ENCODE data around the gene SLC8B1.

Gene SLC8B1

DNA sequence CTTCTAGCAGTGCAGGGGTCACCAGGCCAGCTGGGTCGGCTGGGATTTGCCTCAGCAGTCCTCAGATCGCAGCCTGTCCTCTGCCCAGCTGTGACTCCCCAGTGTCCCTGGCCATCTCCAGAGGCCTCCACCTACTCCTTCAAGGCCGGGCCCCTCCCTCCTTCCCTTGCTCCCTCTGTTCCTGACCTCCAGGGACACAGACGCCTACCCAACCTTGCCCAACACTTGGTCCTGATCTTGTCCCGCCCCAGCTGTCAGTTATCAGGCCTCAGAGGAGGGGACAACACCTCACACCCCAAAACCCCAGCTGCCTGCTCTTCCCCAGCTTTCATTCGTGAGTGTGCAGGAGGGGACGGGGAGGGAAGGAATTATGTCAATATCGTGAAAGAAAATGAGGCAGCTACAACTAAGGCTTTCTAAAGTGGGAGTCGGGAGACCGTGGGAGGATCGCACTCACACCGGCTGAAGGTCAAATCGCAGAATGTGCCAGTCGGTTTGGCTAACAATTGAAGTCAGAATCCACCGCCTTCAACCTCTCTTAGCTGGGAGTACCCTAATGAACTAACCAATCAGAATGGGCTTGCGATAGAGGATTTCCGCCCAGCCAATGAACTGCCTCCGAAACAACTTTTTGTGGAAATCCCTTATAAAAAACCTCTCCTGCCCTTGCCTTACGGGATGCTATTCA is 14.1 kb upstream of the SLC8B1 start:
- Mint-ChIP-seq H3K4me3 (no peak overlapping the region), H3K27me3 (ENCODE audit: low read depth, poor library complexity) (peaks cover 46% of the 10 kb centered on the region), H3K9me3 (no peaks in the 10 kb centered on the region), H3K4me1 (peaks cover 9% of the 10 kb centered on the region), H3K36me3 (ENCODE audit: low read depth) (no peaks in the 10 kb centered on the region), H3K27ac (peak overlapping the region; percentile 73)
- TF ChIP-seq CTCF (IDR thresholded peaks at IDR 0.05): no peak
- no peak for DNase-seq

GRCh38 chr12:113347892-113348291 is 13.0 kb upstream of the SLC8B1 start:
- Mint-ChIP-seq H3K36me3 (ENCODE audit: low read depth) (no peaks in the 10 kb centered on the region), H3K27ac (no peak overlapping the region), H3K9me3 (no peaks in the 10 kb centered on the region), H3K4me1 (peaks cover 9% of the 10 kb centered on the region), H3K4me3 (no peak overlapping the region), H3K27me3 (ENCODE audit: low read depth, poor library complexity) (peaks cover 46% of the 10 kb centered on the region)
- TF ChIP-seq CTCF (IDR thresholded peaks at IDR 0.05): no peak
- no peak for DNase-seq

DNA sequence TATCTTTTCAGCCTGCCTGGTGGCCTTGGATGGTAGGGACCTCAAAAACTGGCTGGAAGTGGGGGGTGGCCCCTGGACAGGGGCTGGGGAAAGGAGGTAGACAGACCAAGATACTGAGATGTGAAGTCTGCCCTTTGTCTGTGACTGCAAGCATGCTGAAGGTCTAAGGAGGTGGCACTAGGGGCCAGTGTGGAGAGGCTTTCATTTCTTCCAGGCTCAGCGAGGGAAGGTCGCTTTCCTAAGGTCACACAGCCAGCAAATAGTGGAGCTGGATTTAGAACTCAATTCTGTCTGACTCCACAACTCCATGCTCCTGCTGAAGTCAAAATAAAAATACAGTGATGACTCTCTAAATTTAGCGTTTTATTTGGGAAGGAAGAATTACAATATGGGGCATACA is 12.2 kb upstream of the SLC8B1 start:
- peaks cover 39% of the 10 kb centered on the region for H3K27me3 Mint-ChIP-seq (ENCODE audit: low read depth, poor library complexity)
- peaks cover 9% of the 10 kb centered on the region for H3K4me1 Mint-ChIP-seq
- TF ChIP-seq CTCF (IDR thresholded peaks at IDR 0.05): no peak
- H3K36me3 Mint-ChIP-seq (ENCODE audit: low read depth): no peaks in the 10 kb centered on the region
- DNase-seq: no peak
- no peak overlapping the region for H3K27ac Mint-ChIP-seq
- no peak overlapping the region for H3K4me3 Mint-ChIP-seq
- H3K9me3 Mint-ChIP-seq: no peaks in the 10 kb centered on the region

- H3K4me3 Mint-ChIP-seq: no peak overlapping the region
- no peaks in the 10 kb centered on the region for H3K9me3 Mint-ChIP-seq
- H3K27me3 Mint-ChIP-seq (ENCODE audit: low read depth, poor library complexity): peaks cover 33% of the 10 kb centered on the region
- H3K27ac Mint-ChIP-seq: no peak overlapping the region
- H3K36me3 Mint-ChIP-seq (ENCODE audit: low read depth): no peaks in the 10 kb centered on the region
- H3K4me1 Mint-ChIP-seq: peaks cover 9% of the 10 kb centered on the region
- no peak for DNase-seq
- no peak for TF ChIP-seq CTCF (IDR thresholded peaks at IDR 0.05)
Measured at GRCh38 chr12:113346353-113346752, 11.4 kb upstream of the SLC8B1 start.

DNA sequence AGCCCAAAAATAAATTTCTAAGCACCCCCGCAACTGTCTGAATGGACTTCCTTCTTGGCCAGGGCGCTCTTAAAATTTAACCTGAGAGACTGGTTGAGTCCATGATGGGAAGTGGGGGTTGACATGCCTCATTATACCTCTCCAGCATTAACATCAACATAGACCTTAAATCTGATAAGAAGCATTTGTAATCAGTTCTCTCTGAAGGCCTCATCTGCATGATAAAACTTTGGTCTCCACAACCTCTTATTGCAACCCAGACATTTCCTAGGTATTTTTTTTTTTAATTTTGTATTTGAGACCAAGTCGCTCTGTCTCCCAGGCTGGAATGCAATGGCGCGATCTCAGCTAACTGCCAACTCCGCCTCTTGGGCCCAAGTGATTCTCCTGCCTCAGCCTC is 10.4 kb upstream of the SLC8B1 start:
- DNase-seq: no peak
- Mint-ChIP-seq H3K27me3 (ENCODE audit: low read depth, poor library complexity) (peaks cover 33% of the 10 kb centered on the region), H3K9me3 (no peaks in the 10 kb centered on the region), H3K27ac (no peak overlapping the region), H3K4me1 (peaks cover 9% of the 10 kb centered on the region), H3K36me3 (ENCODE audit: low read depth) (no peaks in the 10 kb centered on the region), H3K4me3 (no peak overlapping the region)
- TF ChIP-seq CTCF (IDR thresholded peaks at IDR 0.05): no peak

DNA sequence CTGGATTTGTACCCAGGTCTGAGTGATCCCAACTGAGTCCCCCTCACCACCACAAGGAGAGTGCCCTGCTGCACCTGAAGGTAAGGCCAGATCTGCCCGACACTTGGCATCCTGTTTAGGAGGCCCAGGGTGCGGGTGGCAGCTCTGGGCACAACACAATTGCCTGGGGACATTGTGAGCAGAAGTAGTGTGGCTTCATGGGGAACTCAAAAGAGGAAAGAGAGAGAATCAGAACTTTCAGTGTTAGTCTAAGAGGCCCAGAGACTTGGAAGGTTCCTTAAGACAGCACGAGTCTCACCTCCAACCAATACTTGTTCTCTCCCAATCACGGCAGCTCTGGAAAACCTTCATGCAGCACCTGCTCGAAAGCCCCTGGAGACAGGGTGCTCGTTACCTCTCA is 6.6 kb upstream of the SLC8B1 start:
- Mint-ChIP-seq H3K4me3 (no peak overlapping the region), H3K36me3 (ENCODE audit: low read depth) (no peaks in the 10 kb centered on the region), H3K9me3 (no peaks in the 10 kb centered on the region), H3K27me3 (ENCODE audit: low read depth, poor library complexity) (peaks cover 40% of the 10 kb centered on the region), H3K27ac (no peak overlapping the region), H3K4me1 (no peaks in the 10 kb centered on the region)
- DNase-seq: no peak
- no peak for TF ChIP-seq CTCF (IDR thresholded peaks at IDR 0.05)

Measured in nephron progenitor cell (in vitro differentiated cells).